ENCODE data around the gene CNTN6.

CNTN6 gene

GRCh38 chr3:1439395-1439794 lies 346.6 kb downstream of the CNTN6 start:
- no peak for DNase-seq (ENCODE audit: low spot score)
- TF ChIP-seq, protein P1, sequence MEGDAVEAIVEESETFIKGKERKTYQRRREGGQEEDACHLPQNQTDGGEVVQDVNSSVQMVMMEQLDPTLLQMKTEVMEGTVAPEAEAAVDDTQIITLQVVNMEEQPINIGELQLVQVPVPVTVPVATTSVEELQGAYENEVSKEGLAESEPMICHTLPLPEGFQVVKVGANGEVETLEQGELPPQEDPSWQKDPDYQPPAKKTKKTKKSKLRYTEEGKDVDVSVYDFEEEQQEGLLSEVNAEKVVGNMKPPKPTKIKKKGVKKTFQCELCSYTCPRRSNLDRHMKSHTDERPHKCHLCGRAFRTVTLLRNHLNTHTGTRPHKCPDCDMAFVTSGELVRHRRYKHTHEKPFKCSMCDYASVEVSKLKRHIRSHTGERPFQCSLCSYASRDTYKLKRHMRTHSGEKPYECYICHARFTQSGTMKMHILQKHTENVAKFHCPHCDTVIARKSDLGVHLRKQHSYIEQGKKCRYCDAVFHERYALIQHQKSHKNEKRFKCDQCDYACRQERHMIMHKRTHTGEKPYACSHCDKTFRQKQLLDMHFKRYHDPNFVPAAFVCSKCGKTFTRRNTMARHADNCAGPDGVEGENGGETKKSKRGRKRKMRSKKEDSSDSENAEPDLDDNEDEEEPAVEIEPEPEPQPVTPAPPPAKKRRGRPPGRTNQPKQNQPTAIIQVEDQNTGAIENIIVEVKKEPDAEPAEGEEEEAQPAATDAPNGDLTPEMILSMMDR (IDR thresholded peaks at IDR 0.05; ENCODE audit: extremely low read depth, missing control alignments) = no peak

DNA sequence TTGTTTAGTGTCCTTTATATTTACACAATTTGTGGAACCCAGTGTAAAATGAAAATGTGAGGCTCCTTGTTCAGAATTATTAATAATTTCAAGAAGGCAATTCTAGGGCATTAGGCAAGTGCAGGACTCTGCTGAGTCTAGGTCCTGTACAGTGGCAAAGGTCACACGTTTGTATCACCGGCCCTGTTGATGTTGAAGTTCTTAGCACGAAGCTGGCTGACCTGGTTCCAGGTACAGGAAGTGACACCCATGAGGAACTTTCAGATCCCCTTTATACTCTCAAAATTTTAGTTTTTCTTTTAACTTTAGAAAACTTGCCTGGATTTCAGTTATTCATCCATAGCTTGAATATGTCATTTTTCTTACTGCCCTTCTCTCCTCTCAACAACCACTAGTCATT lies 349.4 kb downstream of the CNTN6 start:
- no peak for DNase-seq (ENCODE audit: low spot score)
- TF ChIP-seq, protein P1 (IDR thresholded peaks at IDR 0.05; ENCODE audit: extremely low read depth, missing control alignments) = no peak

DNA sequence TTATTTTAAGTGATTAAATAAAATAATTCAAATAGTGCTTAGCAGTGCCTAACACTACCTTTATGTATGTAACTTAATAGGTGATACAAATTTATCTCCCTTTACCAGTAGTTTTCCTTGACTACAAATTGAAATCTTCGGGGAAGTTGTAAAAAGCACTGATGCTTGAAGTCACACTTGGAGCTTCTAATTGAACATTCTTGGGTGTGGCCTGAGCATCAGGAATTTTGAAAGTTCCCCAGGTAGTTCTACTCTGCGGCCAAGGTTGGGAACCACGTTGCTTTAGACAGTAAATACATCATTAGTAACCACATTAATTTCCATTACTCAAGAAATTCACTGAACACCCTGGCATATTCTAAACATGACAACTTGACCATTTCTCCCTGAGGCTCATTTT lies 351.4 kb downstream of the CNTN6 start:
- TF ChIP-seq, protein P1 (IDR thresholded peaks at IDR 0.05; ENCODE audit: extremely low read depth, missing control alignments) = no peak
- no peak for DNase-seq (ENCODE audit: low spot score)

DNA sequence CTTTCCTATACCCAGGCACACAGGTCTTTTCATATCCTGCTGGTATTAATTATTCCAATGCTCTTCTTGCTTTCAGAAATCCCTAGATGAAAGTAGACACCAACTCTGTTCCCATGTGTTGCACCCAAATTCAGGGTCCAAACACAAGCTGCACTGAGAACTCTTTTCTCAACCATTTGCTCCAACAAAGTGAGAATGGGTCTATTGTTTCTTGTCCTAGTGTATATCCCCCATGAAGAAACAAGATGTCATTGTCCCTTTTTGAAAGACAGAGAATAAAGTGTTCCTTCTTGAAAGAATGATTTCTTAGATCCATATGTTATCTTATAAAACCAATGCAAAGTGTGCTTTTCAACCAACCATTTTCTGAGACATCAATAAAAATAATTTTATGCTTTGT lies 353.7 kb downstream of the CNTN6 start:
- TF ChIP-seq, protein P1 (IDR thresholded peaks at IDR 0.05; ENCODE audit: extremely low read depth, missing control alignments) = no peak
- no peak for DNase-seq (ENCODE audit: low spot score)

DNA sequence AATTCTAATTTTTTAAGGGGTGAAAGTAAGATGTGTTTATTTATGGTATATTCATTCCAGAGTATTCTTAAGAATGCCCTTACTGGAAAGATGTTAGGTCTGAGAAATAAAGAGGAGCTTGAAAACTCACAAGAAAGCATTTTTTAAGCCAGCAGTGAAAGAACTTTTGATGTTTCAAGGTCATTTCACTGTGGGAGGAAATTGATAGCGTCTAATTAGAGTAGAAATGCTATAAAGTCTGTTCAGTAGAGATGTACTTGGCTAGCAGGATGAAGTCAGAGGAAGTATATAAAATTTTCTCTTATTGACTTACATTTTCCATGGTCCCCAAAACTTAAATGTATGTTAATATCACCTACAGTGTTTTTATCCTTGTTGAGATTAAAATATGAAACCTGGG lies 354.6 kb downstream of the CNTN6 start:
- TF ChIP-seq, protein P1 (IDR thresholded peaks at IDR 0.05; ENCODE audit: extremely low read depth, missing control alignments) = no peak
- no peak for DNase-seq (ENCODE audit: low spot score)

- TF ChIP-seq, protein P1 (IDR thresholded peaks at IDR 0.05; ENCODE audit: extremely low read depth, missing control alignments) = no peak
- DNase-seq (ENCODE audit: low spot score) = no peak
Measured at GRCh38 chr3:1448443-1448842, 355.6 kb downstream of the CNTN6 start.
